ENCODE measurements around the gene OTOG. TPM values are rescaled to one million over a fixed set of nuclear protein-coding genes. Genes with fewer than 3 reads are reported as not detected.

OTOG gene
- total RNA-seq, 4 donors from 2014 or later: not detected

- DNase-seq (ENCODE audit: low spot score) (no peak), ATAC-seq (ENCODE audit: low FRiP score) (no peak)
- no peak for TF ChIP-seq CTCF (IDR thresholded peaks at IDR 0.05)
Observed at GRCh38 chr11:17603056-17603825, 56.2 kb downstream of the OTOG start.

GRCh38 chr11:17604201-17604914 lies 57.3 kb downstream of the OTOG start:
- DNase-seq (ENCODE audit: low spot score): no peak
- TF ChIP-seq CTCF (IDR thresholded peaks at IDR 0.05): no peak
- ATAC-seq (ENCODE audit: low FRiP score): no peak

- no peak for DNase-seq (ENCODE audit: low spot score)
- no peak for ATAC-seq (ENCODE audit: low FRiP score)
Observed at GRCh38 chr11:17604915-17605233, 57.8 kb downstream of the OTOG start.

GRCh38 chr11:17605651-17606122 lies 58.6 kb downstream of the OTOG start:
- TF ChIP-seq CTCF (IDR thresholded peaks at IDR 0.05): no peak
- ATAC-seq (ENCODE audit: low FRiP score): no peak
- DNase-seq (ENCODE audit: low spot score): no peak

More at GRCh38 chr11:17604915-17605233, 57.8 kb downstream of the OTOG start:
- no peak for TF ChIP-seq CTCF (IDR thresholded peaks at IDR 0.05)

- TF ChIP-seq CTCF (IDR thresholded peaks at IDR 0.05): no peak
- ATAC-seq (ENCODE audit: low FRiP score): no peak
- no peak for DNase-seq (ENCODE audit: low spot score)
Observed at GRCh38 chr11:17606233-17607082, 59.4 kb downstream of the OTOG start.

GRCh38 chr11:17607083-17607429 lies 60.0 kb downstream of the OTOG start:
- ATAC-seq (ENCODE audit: low FRiP score) (no peak), DNase-seq (ENCODE audit: low spot score) (no peak)
- no peak for TF ChIP-seq CTCF (IDR thresholded peaks at IDR 0.05)
